Thoracic aorta (tissue), 2 donors: Measurements from ENCODE around the gene FAM83G. TPM values are rescaled to one million over a fixed set of nuclear protein-coding genes. Genes with fewer than 3 reads are reported as not detected.

Experiments
- ATAC-seq: fragments of 150-250 bp; one replicate; pipeline ENCODE4 v1.8.0; 2017; ENCODE audit warnings: low read depth; ENCODE audit not compliant: insufficient number of reproducible peaks, low FRiP score
- DNase-seq: peaks from one replicate; pipeline ENCODE4 v3.0.0-alpha.2; 2020; ENCODE audit warnings: low spot score
- H3K27ac ChIP-seq, 2 donors: fragments of 200-600 bp; sonication (generic); 1 replicate in 1 of 2; 2 replicates in 1 of 2; pipeline ENCODE4 v1.5.1; 2016; ENCODE audit warnings: mild to moderate bottlenecking in 2 of 2, moderate library complexity in 2 of 2
- H3K27me3 ChIP-seq: fragments of 200-600 bp; sonication (generic); replicated peaks from 2 replicates; pipeline ENCODE4 v1.6.0; 2016; ENCODE audit warnings: mild to moderate bottlenecking; ENCODE audit not compliant: insufficient read depth
- H3K36me3 ChIP-seq: fragments of 200-600 bp; sonication (generic); one replicate; pipeline ENCODE4 v1.5.1; 2016
- H3K4me1 ChIP-seq, 2 donors: fragments of 200-600 bp; sonication (generic); 1 replicate in 1 of 2; 2 replicates in 1 of 2; pipeline versions ENCODE4 v1.5.1 to v1.6.0; 2016; ENCODE audit warnings: low read depth in 2 of 2, mild to moderate bottlenecking in 1 of 2; ENCODE audit not compliant: control insufficient read depth in 1 of 2
- H3K4me3 ChIP-seq: fragments of 200-600 bp; sonication (generic); 2 replicates; pipeline ENCODE4 v1.5.1; 2016; ENCODE audit warnings: mild to moderate bottlenecking
- H3K9me3 ChIP-seq: fragments of 200-600 bp; sonication (generic); 2 replicates; pipeline ENCODE4 v1.5.1; 2016
- CTCF ChIP-seq: fragments of 200-600 bp; sonication (generic); IDR thresholded peaks from one replicate; pipeline ENCODE4 v1.5.1; 2019; ENCODE audit warnings: antibody characterized with exemption
- total RNA-seq, 2 donors: library from RNA; depleted of rRNA; stranded (reverse); fragments of >200 nt; gene quantifications; one replicate each; pipeline versions ENCODE4 v1.1.0 to v1.2.3, GENCODE V29; 2016

FAM83G gene
- total RNA-seq, 2 donors from 2014 or later, result 10.8 to 19.8 TPM

GRCh38 chr17:19006698-19007097 is 2.1 kb upstream of the FAM83G start:
- Histone ChIP-seq H3K36me3 (no peaks in the 10 kb centered on the region), H3K27me3 (no peaks in the 10 kb centered on the region), H3K9me3 (no peaks in the 10 kb centered on the region), H3K4me3 (no peak overlapping the region), H3K27ac (no peak overlapping the region), H3K4me1 (peaks cover 7 to 26% of the 10 kb centered on the region in 2 donors)
- DNase-seq, result no peak
- TF ChIP-seq CTCF, result no peak
- no peak for ATAC-seq

- Histone ChIP-seq H3K27ac (no peak overlapping the region), H3K27me3 (no peaks in the 10 kb centered on the region), H3K9me3 (no peaks in the 10 kb centered on the region), H3K4me1 (peaks cover 7 to 26% of the 10 kb centered on the region in 2 donors), H3K36me3 (no peaks in the 10 kb centered on the region), H3K4me3 (no peak overlapping the region)
- TF ChIP-seq CTCF, result no peak
- ATAC-seq (no peak), DNase-seq (no peak)
Observed at GRCh38 chr17:19005789-19006430, 1.3 kb upstream of the FAM83G start.

GRCh38 chr17:19005137-19005773 is 691 bp upstream of the FAM83G start:
- H3K27me3 ChIP-seq, result no peaks in the 10 kb centered on the region
- H3K4me1 ChIP-seq, result peaks cover 7 to 26% of the 10 kb centered on the region in 2 donors
- ATAC-seq, result no peak
- no peak for DNase-seq
- no peak for TF ChIP-seq CTCF
- peak overlapping the region; percentile 93 for H3K4me3 ChIP-seq
- peak overlapping the region; percentile 34 to 77 for H3K27ac ChIP-seq
- no peaks in the 10 kb centered on the region for H3K36me3 ChIP-seq
- H3K9me3 ChIP-seq, result no peaks in the 10 kb centered on the region

GRCh38 chr17:19003543-19004420 is 782 bp downstream of the FAM83G start:
- no peak for TF ChIP-seq CTCF
- H3K36me3 ChIP-seq, result no peaks in the 10 kb centered on the region
- ATAC-seq (no peak), DNase-seq (no peak)
- H3K4me1 ChIP-seq, result peaks cover 7 to 26% of the 10 kb centered on the region in 2 donors
- H3K4me3 ChIP-seq, result peak overlapping the region; percentile 93
- H3K27me3 ChIP-seq, result no peaks in the 10 kb centered on the region
- peak overlapping the region; percentile 77 to 78 for H3K27ac ChIP-seq
- H3K9me3 ChIP-seq, result no peaks in the 10 kb centered on the region
